Measurements from ENCODE around the gene INSM1. TPM values are rescaled to one million over a fixed set of nuclear protein-coding genes. Genes with fewer than 3 reads are reported as not detected.

Gene INSM1
- total RNA-seq, 1 donor from 2014 or later = not detected

DNA sequence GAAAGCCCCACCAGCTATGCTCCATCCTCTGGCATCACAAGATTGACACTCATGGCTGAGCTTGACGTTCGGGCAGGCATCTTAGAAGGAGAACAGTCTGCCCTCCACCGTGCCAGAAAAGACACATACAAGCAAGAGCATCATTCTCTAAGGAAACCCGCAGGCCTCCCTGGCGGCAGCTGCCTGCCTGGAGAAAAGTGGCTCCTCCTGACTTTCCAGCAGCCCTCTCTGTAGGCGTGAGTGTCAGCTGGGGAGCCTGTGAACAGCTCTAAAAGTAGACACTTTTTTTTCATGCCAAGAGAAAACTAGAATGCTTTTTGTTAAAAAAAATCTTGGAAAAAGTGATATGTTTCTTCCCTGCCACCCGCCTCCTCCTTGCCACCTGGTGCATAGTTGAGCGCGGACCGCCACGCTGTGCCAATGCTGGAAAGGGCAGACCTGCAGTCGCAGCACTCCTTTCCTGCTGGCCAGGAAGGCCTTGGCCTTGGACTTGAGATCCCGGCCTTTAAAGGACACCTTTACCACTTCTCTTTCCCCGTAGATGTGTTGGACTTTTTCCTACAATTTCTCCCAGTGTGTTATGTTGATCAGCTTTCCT is 29.7 kb upstream of the INSM1 start:
- TF ChIP-seq CTCF (IDR thresholded peaks at IDR 0.05) = no peak
- Histone ChIP-seq H3K36me3 (no peaks in the 10 kb centered on the region), H3K27me3 (ENCODE audit: low read depth) (no peaks in the 10 kb centered on the region), H3K9me3 (no peaks in the 10 kb centered on the region), H3K4me3 (no peak overlapping the region), H3K4me1 (no peaks in the 10 kb centered on the region), H3K27ac (no peak overlapping the region)
- DNase-seq = no peak
- no peak for ATAC-seq
- intact Hi-C loops (cut with DNase I) = no loop called here

DNA sequence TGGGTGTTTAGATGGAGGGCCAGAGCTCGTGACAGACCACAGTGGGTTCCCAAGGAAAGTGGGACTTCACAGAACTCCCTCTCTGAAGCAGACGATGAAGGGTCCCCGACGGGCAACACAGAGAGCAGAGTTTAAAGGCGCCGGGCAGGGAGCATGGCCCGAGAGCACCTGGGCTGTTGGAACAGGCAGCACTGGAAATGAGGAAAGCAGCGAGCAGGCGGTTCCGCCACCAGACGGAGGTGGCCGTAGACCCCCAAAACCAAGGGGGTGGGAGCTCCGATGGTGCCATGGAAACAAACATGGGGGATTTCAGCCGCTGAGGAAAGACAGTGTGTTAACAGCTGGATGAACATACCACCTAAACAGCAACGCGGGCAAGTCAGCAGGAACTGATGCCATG is 27.5 kb upstream of the INSM1 start:
- H3K4me3 ChIP-seq = no peak overlapping the region
- no peaks in the 10 kb centered on the region for H3K27me3 ChIP-seq (ENCODE audit: low read depth)
- TF ChIP-seq CTCF (IDR thresholded peaks at IDR 0.05) = no peak
- ATAC-seq (no peak), DNase-seq (no peak)
- intact Hi-C loops (cut with DNase I) = no loop called here
- no peaks in the 10 kb centered on the region for H3K36me3 ChIP-seq
- H3K27ac ChIP-seq = no peak overlapping the region
- no peaks in the 10 kb centered on the region for H3K9me3 ChIP-seq
- H3K4me1 ChIP-seq = no peaks in the 10 kb centered on the region

DNA sequence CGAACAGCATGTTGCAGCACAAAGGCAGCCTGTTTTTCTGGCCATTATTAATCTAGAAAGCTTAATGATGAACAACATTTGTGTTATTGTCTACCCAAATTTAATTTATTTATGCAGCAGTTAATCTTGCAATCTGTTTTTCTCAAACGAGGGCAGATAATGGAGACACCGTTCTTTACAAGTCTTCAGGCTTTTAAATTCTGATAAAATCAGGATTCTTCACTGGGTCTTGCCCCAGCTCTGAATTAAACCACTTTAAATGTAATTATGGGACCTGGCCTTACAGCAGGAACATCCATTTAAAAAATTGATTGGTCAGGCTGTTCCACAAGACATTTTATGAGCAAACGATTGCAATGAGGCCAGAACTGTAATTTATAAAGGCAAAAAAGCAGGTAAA is 26.5 kb upstream of the INSM1 start:
- TF ChIP-seq CTCF (IDR thresholded peaks at IDR 0.05) = no peak
- Histone ChIP-seq H3K4me3 (no peak overlapping the region), H3K4me1 (no peaks in the 10 kb centered on the region), H3K36me3 (no peaks in the 10 kb centered on the region), H3K27ac (no peak overlapping the region), H3K27me3 (ENCODE audit: low read depth) (no peaks in the 10 kb centered on the region), H3K9me3 (no peaks in the 10 kb centered on the region)
- intact Hi-C loops (cut with DNase I) = no loop called here
- ATAC-seq = no peak
- DNase-seq = no peak

GRCh38 chr20:20342066-20342465 is 25.8 kb upstream of the INSM1 start:
- Histone ChIP-seq H3K9me3 (no peaks in the 10 kb centered on the region), H3K36me3 (no peaks in the 10 kb centered on the region), H3K4me3 (no peak overlapping the region), H3K27ac (no peak overlapping the region), H3K27me3 (ENCODE audit: low read depth) (no peaks in the 10 kb centered on the region), H3K4me1 (no peaks in the 10 kb centered on the region)
- no peak for DNase-seq
- intact Hi-C loops (cut with DNase I) = no loop called here
- TF ChIP-seq CTCF (IDR thresholded peaks at IDR 0.05) = no peak
- ATAC-seq = no peak

DNA sequence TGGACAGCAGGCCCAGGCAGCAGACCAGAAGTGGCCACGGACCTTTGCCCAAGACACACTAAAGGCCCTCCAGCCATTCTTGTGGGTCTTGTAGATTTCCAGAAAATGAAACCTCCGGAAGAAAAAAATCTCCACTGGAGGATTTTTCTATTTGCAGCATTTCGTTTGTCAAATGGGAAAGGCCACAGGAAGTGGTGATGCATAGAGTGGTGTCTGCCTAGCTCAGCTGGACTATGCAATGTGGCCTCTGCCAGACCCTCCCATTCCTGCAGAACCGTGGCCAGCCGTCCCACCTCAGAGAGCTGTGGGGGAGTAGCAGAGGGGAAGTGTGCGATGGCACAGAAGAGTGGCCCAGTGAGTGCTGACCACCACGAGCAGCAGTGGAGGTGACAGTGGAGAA is 24.0 kb upstream of the INSM1 start:
- H3K27ac ChIP-seq = no peak overlapping the region
- no peaks in the 10 kb centered on the region for H3K27me3 ChIP-seq (ENCODE audit: low read depth)
- DNase-seq = no peak
- peaks cover 3% of the 10 kb centered on the region for H3K9me3 ChIP-seq
- H3K4me3 ChIP-seq = no peak overlapping the region
- no peaks in the 10 kb centered on the region for H3K4me1 ChIP-seq
- no peak for TF ChIP-seq CTCF (IDR thresholded peaks at IDR 0.05)
- ATAC-seq = no peak
- no peaks in the 10 kb centered on the region for H3K36me3 ChIP-seq
- intact Hi-C loops (cut with DNase I) = no loop called here

GRCh38 chr20:20344476-20344875 is 23.4 kb upstream of the INSM1 start:
- no peak for TF ChIP-seq CTCF (IDR thresholded peaks at IDR 0.05)
- no peak for ATAC-seq
- Histone ChIP-seq H3K4me1 (no peaks in the 10 kb centered on the region), H3K36me3 (no peaks in the 10 kb centered on the region), H3K27ac (no peak overlapping the region), H3K27me3 (ENCODE audit: low read depth) (no peaks in the 10 kb centered on the region), H3K4me3 (no peak overlapping the region), H3K9me3 (peaks cover 3% of the 10 kb centered on the region)
- DNase-seq = no peak
- intact Hi-C loops (cut with DNase I) = no loop called here

All from lower lobe of right lung (tissue), 2 donors.